GM18505 (cell line): ENCODE data around the gene LHFPL2.
"Not testable (repeated sequence)": the region's sequence is repeated elsewhere in the genome, so short reads cannot be mapped to it uniquely, and the experiment has no call there.

Experiments used
- ATAC-seq: cut with Tn5 transposase; IDR thresholded peaks from one replicate; pipeline ENCODE4 v1.9.1; 2021; ENCODE audit not compliant: unreplicated experiment
- POLR2A ChIP-seq: IDR thresholded peaks from 4 replicates; pipeline ENCODE4 v1.6.1; 2011; ENCODE audit warnings: borderline replicate concordance; ENCODE audit not compliant: insufficient read depth, insufficient read length; ENCODE audit errors: extremely low read depth

Gene LHFPL2

GRCh38 chr5:78672154-78672553 is 23.6 kb upstream of the LHFPL2 start:
- TF ChIP-seq POLR2A = no peak
- ATAC-seq = no peak

GRCh38 chr5:78671609-78672008 is 23.0 kb upstream of the LHFPL2 start:
- no peak for TF ChIP-seq POLR2A
- ATAC-seq = no peak

GRCh38 chr5:78670701-78671269 is 22.2 kb upstream of the LHFPL2 start:
- TF ChIP-seq POLR2A = no peak
- no peak for ATAC-seq

- ATAC-seq = no peak
- TF ChIP-seq POLR2A = no peak
Observed at GRCh38 chr5:78669331-78669730, 20.8 kb upstream of the LHFPL2 start.

GRCh38 chr5:78667461-78668103 is 19.0 kb upstream of the LHFPL2 start:
- ATAC-seq = no peak
- TF ChIP-seq POLR2A = no peak

- ATAC-seq = not testable (repeated sequence)
Observed at GRCh38 chr5:78666975-78667374, 18.4 kb upstream of the LHFPL2 start.

- no peak for ATAC-seq
- TF ChIP-seq POLR2A = no peak
Observed at GRCh38 chr5:78666041-78666444, 17.5 kb upstream of the LHFPL2 start.

GRCh38 chr5:78665534-78665933 is 17.0 kb upstream of the LHFPL2 start:
- ATAC-seq = no peak
- no peak for TF ChIP-seq POLR2A

GRCh38 chr5:78662323-78662722 is 13.8 kb upstream of the LHFPL2 start:
- ATAC-seq = no peak

GRCh38 chr5:78661691-78662090 is 13.1 kb upstream of the LHFPL2 start:
- TF ChIP-seq POLR2A = no peak
- no peak for ATAC-seq

More at GRCh38 chr5:78662323-78662722, 13.8 kb upstream of the LHFPL2 start:
- TF ChIP-seq POLR2A = no peak

- no peak for TF ChIP-seq POLR2A
- ATAC-seq = no peak
Observed at GRCh38 chr5:78661044-78661443, 12.5 kb upstream of the LHFPL2 start.

GRCh38 chr5:78660401-78660800 is 11.8 kb upstream of the LHFPL2 start:
- TF ChIP-seq POLR2A = no peak
- ATAC-seq = no peak

GRCh38 chr5:78659714-78660113 is 11.1 kb upstream of the LHFPL2 start:
- TF ChIP-seq POLR2A = no peak
- ATAC-seq = no peak

GRCh38 chr5:78659114-78659513 is 10.5 kb upstream of the LHFPL2 start:
- no peak for ATAC-seq
- no peak for TF ChIP-seq POLR2A

GRCh38 chr5:78657201-78657600 is 8.6 kb upstream of the LHFPL2 start:
- no peak for TF ChIP-seq POLR2A
- ATAC-seq = no peak
